Neuronal stem cell (in vitro differentiated cells): Measurements from ENCODE around the gene MBD3L3.
A peak's percentile ranks its signal among the peaks of the same experiment; 100 is the strongest.

Experiments used
- DNase-seq: peaks from one replicate; pipeline ENCODE4 v3.0.0-alpha.2; 2013; ENCODE audit warnings: low spot score
- H2AFZ ChIP-seq: one replicate; pipeline ENCODE4 v1.6.1; 2013; ENCODE audit warnings: mild to moderate bottlenecking, low read length, inconsistent platforms
- H2AK5ac ChIP-seq: 2 replicates; pipeline ENCODE4 v1.6.1; 2013; ENCODE audit warnings: low read depth, mild to moderate bottlenecking, inconsistent platforms, low read length, moderate library complexity, mixed read lengths
- H2BK120ac ChIP-seq: 2 replicates; pipeline ENCODE4 v1.6.1; 2013; ENCODE audit warnings: low read depth, mild to moderate bottlenecking, inconsistent platforms, low read length, moderate library complexity, mixed read lengths
- H2BK12ac ChIP-seq: one replicate; pipeline ENCODE4 v1.6.1; 2013; ENCODE audit warnings: low read length, inconsistent platforms
- H2BK15ac ChIP-seq: 2 replicates; pipeline ENCODE4 v1.6.1; 2013; ENCODE audit warnings: mild to moderate bottlenecking, low read length, inconsistent platforms, mixed read lengths
- H2BK5ac ChIP-seq: one replicate; pipeline ENCODE4 v1.6.1; 2013; ENCODE audit warnings: inconsistent platforms, mild to moderate bottlenecking, low read length, moderate library complexity
- H3K14ac ChIP-seq: one replicate; pipeline ENCODE4 v1.6.1; 2013; ENCODE audit warnings: low read length, inconsistent platforms
- H3K18ac ChIP-seq: 2 replicates; pipeline ENCODE4 v1.6.1; 2013; ENCODE audit warnings: low read length, inconsistent platforms
- H3K23ac ChIP-seq: 2 replicates; pipeline ENCODE4 v1.6.1; 2013; ENCODE audit warnings: low read depth, mild to moderate bottlenecking, mixed read lengths, low read length, inconsistent platforms; ENCODE audit not compliant: poor library complexity
- H3K27ac ChIP-seq: replicated peaks from 3 replicates; pipeline ENCODE4 v1.5.1; 2013; ENCODE audit warnings: low read length, inconsistent platforms
- H3K27me3 ChIP-seq, 3 experiments: 2 replicates each; pipeline ENCODE4 v1.6.1; 2013; ENCODE audit warnings: low read length in 3 of 3, mild to moderate bottlenecking in 2 of 3, inconsistent platforms in 1 of 3, low read depth in 1 of 3, mixed read lengths in 1 of 3, moderate library complexity in 1 of 3; ENCODE audit not compliant: control insufficient read depth in 3 of 3, insufficient read depth in 3 of 3
- H3K36me3 ChIP-seq, 2 donors: replicated peaks in 1 of 2; 2 replicates each; pipeline ENCODE4 v1.6.1; 2013; ENCODE audit warnings: low read length in 2 of 2; ENCODE audit not compliant: control insufficient read depth in 2 of 2, insufficient read depth in 2 of 2
- H3K4ac ChIP-seq: 2 replicates; pipeline ENCODE4 v1.6.1; 2013; ENCODE audit warnings: inconsistent platforms, mild to moderate bottlenecking, low read length, moderate library complexity
- H3K4me1 ChIP-seq, 2 donors: 1 replicate in 1 of 2; 2 replicates in 1 of 2; pipeline ENCODE4 v1.6.1; 2013; ENCODE audit warnings: low read length in 2 of 2, low read depth in 1 of 2; ENCODE audit not compliant: control insufficient read depth in 2 of 2, insufficient read depth in 1 of 2
- H3K4me2 ChIP-seq: one replicate; pipeline ENCODE4 v1.6.1; 2013; ENCODE audit warnings: mild to moderate bottlenecking, low read length, inconsistent platforms; ENCODE audit not compliant: insufficient read depth, poor library complexity, severe bottlenecking
- H3K4me3 ChIP-seq, 2 donors: 2 replicates each; pipeline ENCODE4 v1.5.1; 2013; ENCODE audit warnings: low read length in 2 of 2, mild to moderate bottlenecking in 2 of 2, inconsistent platforms in 1 of 2, moderate library complexity in 1 of 2
- H3K79me1 ChIP-seq: one replicate; pipeline ENCODE4 v1.6.1; 2013; ENCODE audit warnings: low read depth, mild to moderate bottlenecking, inconsistent platforms, low read length, moderate library complexity
- H3K9ac ChIP-seq: one replicate; pipeline ENCODE4 v1.6.1; 2013; ENCODE audit warnings: mild to moderate bottlenecking, low read depth, low read length, inconsistent platforms; ENCODE audit not compliant: poor library complexity
- H3K9me3 ChIP-seq, 2 donors: replicated peaks in 1 of 2; 2 replicates each; pipeline versions ENCODE3 to v1.6.1; 2013; ENCODE audit warnings: low read length in 2 of 2, mild to moderate bottlenecking in 2 of 2, inconsistent platforms in 1 of 2, low read depth in 1 of 2, mixed read lengths in 1 of 2, moderate library complexity in 1 of 2; ENCODE audit not compliant: control insufficient read depth in 2 of 2, insufficient read depth in 1 of 2
- H4K8ac ChIP-seq: one replicate; pipeline ENCODE4 v1.6.1; 2013; ENCODE audit warnings: low read depth, mild to moderate bottlenecking, inconsistent platforms, low read length, moderate library complexity
- H4K91ac ChIP-seq: one replicate; pipeline ENCODE4 v1.6.1; 2013; ENCODE audit warnings: low read length, low read depth, mild to moderate bottlenecking, inconsistent platforms; ENCODE audit not compliant: poor library complexity
- WGBS, 2 donors: extraction: QIAGEN DNeasy Blood & Tissue Kit; methylation state at CpG; one replicate each; pipeline ENCODE4 v1.1.7; 2013; ENCODE audit warnings: missing lambda C conversion rate in 2 of 2, mixed read lengths in 1 of 2; ENCODE audit not compliant: insufficient read length in 2 of 2, insufficient replicate concordance in 1 of 2; ENCODE audit errors: extremely low coverage in 2 of 2; 5-methylcytosine and 5-hydroxymethylcytosine counted together

Gene MBD3L3

DNA sequence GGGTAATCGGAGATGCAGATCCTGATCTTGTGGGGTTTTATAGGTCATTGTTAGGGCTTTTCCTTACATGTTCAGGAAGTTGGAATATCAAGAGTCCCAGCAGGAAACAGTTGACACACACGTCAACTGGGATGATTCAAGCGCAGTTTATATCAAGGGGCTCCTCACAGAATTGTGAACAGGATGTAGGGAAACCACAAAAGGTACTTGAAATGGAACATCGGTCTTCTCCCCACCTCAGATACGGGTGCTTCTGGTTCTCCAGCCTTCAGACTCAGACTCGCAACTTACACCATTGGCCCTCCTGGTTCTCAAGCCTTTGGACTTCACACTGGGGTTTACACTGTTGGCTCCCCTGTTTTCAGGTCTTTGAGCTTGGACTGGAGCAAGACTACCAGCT is 30.5 kb upstream of the MBD3L3 start:
- Histone ChIP-seq H2BK12ac (no peak overlapping the region), H2AFZ (no peak overlapping the region), H3K4me2 (no peak overlapping the region), H3K36me3 (peaks cover 19 to 65% of the 10 kb centered on the region in 2 donors), H3K14ac (no peak overlapping the region), H3K27ac (no peak overlapping the region), H3K4me1 (no peaks in the 10 kb centered on the region), H3K4me3 (peak overlapping the region in 1 of 2 donors; percentile 30), H4K91ac (no peak overlapping the region), H3K4ac (no peak overlapping the region), H2BK120ac (no peak overlapping the region), H3K18ac (no peak overlapping the region), H3K79me1 (no peaks in the 10 kb centered on the region), H3K23ac (no peak overlapping the region), H2BK15ac (no peak overlapping the region), H4K8ac (no peak overlapping the region), H3K27me3 (no peaks in the 10 kb centered on the region), H3K9me3 (peaks cover 42 to 76% of the 10 kb centered on the region in 2 donors), H3K9ac (no peak overlapping the region), H2BK5ac (no peak overlapping the region), H2AK5ac (no peak overlapping the region)
- DNase-seq = no peak
- no CpG with 5 or more reads among the region's 6 CpGs for WGBS, 2 donors

- Histone ChIP-seq H3K9ac (no peak overlapping the region), H3K4me1 (no peaks in the 10 kb centered on the region), H3K4ac (no peak overlapping the region), H2AK5ac (no peak overlapping the region), H3K14ac (no peak overlapping the region), H3K18ac (no peak overlapping the region), H2BK120ac (no peak overlapping the region), H3K79me1 (no peaks in the 10 kb centered on the region), H3K36me3 (peaks cover 52 to 90% of the 10 kb centered on the region in 2 donors), H2BK15ac (no peak overlapping the region), H3K27ac (no peak overlapping the region), H3K9me3 (peaks cover 62 to 97% of the 10 kb centered on the region in 2 donors), H3K4me3 (no peak overlapping the region), H3K23ac (no peak overlapping the region), H3K27me3 (no peaks in the 10 kb centered on the region), H2AFZ (no peak overlapping the region), H4K91ac (no peak overlapping the region), H3K4me2 (no peak overlapping the region), H2BK12ac (no peak overlapping the region), H4K8ac (no peak overlapping the region), H2BK5ac (no peak overlapping the region)
- DNase-seq = no peak
- no CpG with 5 or more reads among the region's 15 CpGs for WGBS, 2 donors
Observed at GRCh38 chr19:7083076-7083956, 24.8 kb upstream of the MBD3L3 start.

DNA sequence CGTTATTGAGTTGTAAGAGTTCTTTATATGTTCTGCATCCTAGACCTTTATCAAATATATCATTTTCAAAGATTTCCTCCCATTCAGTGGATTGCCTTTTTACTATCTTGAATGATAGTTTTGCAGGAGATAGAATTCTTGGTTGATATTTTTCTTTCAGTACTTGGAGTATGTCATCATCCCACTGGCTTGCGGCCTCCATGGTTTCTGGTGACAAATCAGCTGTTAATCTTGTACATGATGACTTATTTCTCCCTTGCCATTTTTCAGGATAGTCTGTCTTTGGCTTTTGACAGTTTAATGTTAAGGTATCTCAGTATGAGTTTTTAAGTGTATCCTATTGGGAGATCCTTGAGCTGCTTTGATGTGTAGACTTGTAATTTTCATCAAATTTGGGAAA is 19.5 kb upstream of the MBD3L3 start:
- Histone ChIP-seq H2AK5ac (no peak overlapping the region), H2AFZ (no peak overlapping the region), H2BK15ac (no peak overlapping the region), H3K18ac (no peak overlapping the region), H3K27ac (no peak overlapping the region), H3K4me3 (no peak overlapping the region), H3K27me3 (no peaks in the 10 kb centered on the region), H2BK12ac (no peak overlapping the region), H4K8ac (no peak overlapping the region), H3K9ac (no peak overlapping the region), H2BK120ac (no peak overlapping the region), H3K4me1 (no peaks in the 10 kb centered on the region), H3K14ac (no peak overlapping the region), H3K79me1 (peaks cover 1% of the 10 kb centered on the region), H4K91ac (no peak overlapping the region), H3K23ac (no peak overlapping the region), H2BK5ac (no peak overlapping the region), H3K36me3 (peaks cover 61 to 99% of the 10 kb centered on the region in 2 donors), H3K4ac (no peak overlapping the region), H3K4me2 (no peak overlapping the region), H3K9me3 (peaks cover 42 to 75% of the 10 kb centered on the region in 2 donors)
- WGBS, 2 donors = no CpG with 5 or more reads among the region's 2 CpGs
- DNase-seq = no peak

- Histone ChIP-seq H3K14ac (no peak overlapping the region), H2BK12ac (no peak overlapping the region), H2BK15ac (no peak overlapping the region), H2AK5ac (no peak overlapping the region), H3K18ac (no peak overlapping the region), H2BK120ac (no peak overlapping the region), H3K36me3 (peaks cover 56 to 95% of the 10 kb centered on the region in 2 donors), H4K91ac (no peak overlapping the region), H3K27ac (no peak overlapping the region), H3K4me1 (no peaks in the 10 kb centered on the region), H3K4me2 (no peak overlapping the region), H4K8ac (no peak overlapping the region), H3K27me3 (no peaks in the 10 kb centered on the region), H3K4me3 (no peak overlapping the region), H3K79me1 (peaks cover 1% of the 10 kb centered on the region), H3K4ac (no peak overlapping the region), H3K9ac (no peak overlapping the region), H3K9me3 (peaks cover 28 to 63% of the 10 kb centered on the region in 2 donors), H3K23ac (no peak overlapping the region), H2AFZ (no peak overlapping the region), H2BK5ac (no peak overlapping the region)
- DNase-seq = no peak
- WGBS, 2 donors = no CpG with 5 or more reads among the region's 6 CpGs
Observed at GRCh38 chr19:7076151-7076550, 17.7 kb upstream of the MBD3L3 start.
